Activated CD8-positive, alpha-beta memory T cell treated with anti-CD3 and anti-CD28 coated beads for 36 hours (primary cell): ENCODE measurements around the gene RBM10. TPM values are rescaled to one million over a fixed set of nuclear protein-coding genes. Genes with fewer than 3 reads are reported as not detected.

Source experiments
- total RNA-seq, 2 experiments: library from RNA; stranded (reverse); gene quantifications; one replicate each; pipeline ENCODE4 v1.2.3, GENCODE V29; 2021

The RBM10 gene
- total RNA-seq, 2 experiments from 2014 or later, result 67.1 to 68.1 TPM

Other genes starting within 250 kb of the RBM10 start
- gene JADE3, start 232.8 kb upstream of the RBM10 start, total RNA-seq, result 1 to 10 TPM in 1 of 2 experiments, under 1 TPM in 1; 0.88 to 1.8 TPM
- gene RGN, start 66.8 kb upstream of the RBM10 start, total RNA-seq, result not detected
- gene NDUFB11, start 519 bp upstream of the RBM10 start, total RNA-seq, result 10 to 100 TPM; 92.3 to 97.3 TPM
- gene UBA1, start 48.6 kb downstream of the RBM10 start, total RNA-seq, result 100 to 1,000 TPM; 233 to 258 TPM
- 10 to 100 TPM; 48.7 to 54.2 TPM for gene CDK16, start 73.5 kb downstream of the RBM10 start, total RNA-seq
- 10 to 100 TPM; 40.7 to 45.0 TPM for gene USP11, start 87.8 kb downstream of the RBM10 start, total RNA-seq
- gene ZNF157, start 225.4 kb downstream of the RBM10 start, total RNA-seq, result under 1 TPM; 0.72 to 0.96 TPM